Measurements from ENCODE around the gene NCK2.

The NCK2 gene

DNA sequence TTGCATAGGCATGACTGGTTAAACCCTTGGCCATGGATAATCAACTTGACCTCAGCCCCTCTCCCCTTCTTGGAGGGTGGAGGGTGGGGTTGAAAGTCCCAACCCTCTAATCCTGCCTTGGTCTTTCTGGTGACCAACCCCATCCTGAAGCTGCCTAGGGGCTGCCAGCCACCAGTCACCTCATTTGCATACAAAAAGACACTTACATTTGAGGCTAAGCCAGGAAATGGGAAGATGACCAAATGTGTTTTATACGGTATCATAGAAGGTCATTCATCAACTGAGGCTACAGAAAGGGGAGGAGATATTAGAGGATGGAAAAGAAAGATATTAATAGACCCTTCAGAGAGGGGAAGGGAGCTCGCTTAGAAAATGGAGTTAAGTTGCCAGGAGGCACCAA is 96.8 kb downstream of the NCK2 start:
- in situ Hi-C loops (cut with MboI; ENCODE audit: low sequenced_read_pairs), result no loop called here

DNA sequence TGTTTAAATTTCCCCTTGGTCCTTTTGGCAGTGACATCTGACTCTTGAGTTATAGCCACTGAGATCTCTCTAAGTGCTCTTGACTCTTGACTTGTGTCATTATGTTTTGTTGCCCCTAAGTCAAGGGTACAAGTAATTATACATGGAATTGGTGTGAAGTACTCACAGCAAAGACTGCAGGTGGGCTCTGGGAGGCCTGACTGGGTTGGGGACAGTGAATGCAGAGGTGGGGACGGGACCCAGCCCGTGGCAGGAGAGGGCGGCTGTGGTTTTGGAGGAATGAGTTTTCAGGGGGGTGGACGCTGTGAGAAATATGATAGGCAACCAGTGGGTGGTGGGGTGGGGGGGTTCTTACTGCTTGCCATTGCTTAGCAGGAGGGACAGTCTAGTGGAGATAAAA is 97.8 kb downstream of the NCK2 start:
- in situ Hi-C loops (cut with MboI; ENCODE audit: low sequenced_read_pairs), result no loop called here

DNA sequence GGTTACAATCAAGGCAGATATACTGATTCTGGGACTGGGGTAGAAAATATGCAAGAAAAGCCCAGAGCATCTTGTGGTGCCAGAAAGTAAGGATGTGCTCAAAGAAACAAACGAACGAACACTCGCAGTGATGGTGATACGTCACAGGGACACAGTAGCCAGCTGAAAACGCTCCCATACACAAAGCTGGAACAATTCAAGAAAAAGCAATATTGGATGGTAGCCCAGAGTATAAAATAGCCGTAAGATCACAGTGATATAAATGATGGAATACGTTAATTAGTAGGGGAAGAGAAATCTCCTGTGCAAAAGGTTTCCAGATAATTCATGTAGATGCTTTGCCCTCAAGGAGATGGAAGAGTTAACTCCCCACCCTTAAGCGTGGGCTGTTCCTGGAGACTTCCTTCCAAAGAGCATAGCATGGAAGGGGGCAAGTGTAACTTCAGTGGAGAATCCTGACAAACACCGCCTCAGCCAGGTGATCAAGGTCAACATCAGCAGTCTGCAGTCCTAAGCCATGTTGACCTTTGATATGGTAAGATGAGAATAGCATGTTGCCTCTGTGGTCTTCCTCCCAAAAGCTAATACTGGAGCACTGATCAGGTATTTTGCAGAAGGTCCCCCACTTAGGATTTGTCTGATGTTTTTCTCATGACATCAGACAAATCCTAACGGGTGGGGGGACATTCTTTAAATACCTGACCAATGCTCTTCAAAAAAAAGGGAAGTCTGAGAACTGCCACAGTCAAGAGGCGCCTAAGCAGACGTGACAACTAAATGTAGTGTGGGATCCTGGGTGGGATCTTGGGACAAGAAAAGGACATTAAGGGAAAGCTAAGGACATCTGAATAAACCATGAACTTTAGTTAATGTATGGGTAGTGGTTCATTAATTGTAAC is 99.0 kb downstream of the NCK2 start:
- in situ Hi-C loops (cut with MboI; ENCODE audit: low sequenced_read_pairs), result no loop called here

DNA sequence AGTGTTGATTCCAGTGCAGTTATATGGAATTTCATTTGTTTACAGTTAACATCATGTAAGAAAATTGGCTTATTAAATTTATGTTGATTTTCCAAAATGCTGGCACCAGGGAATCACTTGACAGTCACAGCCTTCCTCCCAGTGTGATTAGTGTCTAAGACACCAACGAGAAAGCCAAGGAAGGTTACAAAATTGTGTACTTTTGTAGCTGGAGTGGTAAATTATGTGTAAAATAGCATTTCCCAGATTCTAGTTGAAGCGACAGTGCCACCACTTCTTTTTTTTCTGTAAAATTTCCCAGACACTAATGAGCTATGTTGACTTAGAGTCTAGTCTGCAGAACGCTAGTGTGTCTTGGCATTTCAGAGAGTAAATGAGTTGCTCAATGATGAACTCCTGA is 101.3 kb downstream of the NCK2 start:
- in situ Hi-C loops (cut with MboI; ENCODE audit: low sequenced_read_pairs), result no loop called here

DNA sequence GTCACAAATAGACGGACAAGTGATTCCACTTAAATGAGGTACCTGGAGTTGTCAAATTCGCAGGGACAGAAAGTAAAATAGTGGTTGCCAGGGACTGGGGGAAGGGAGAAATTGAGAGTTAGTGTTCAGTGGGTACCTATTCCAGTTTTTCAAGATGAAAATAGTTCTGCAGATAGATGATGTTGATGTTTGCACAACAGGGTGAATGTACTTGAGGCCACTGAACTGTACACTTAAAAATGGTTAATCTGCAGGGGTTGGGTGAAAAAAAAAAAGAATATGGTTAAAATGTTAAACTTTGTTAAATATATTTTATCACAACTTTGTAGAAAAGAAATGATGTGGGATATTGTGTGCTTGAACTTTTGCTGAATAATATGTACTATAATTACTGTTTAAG is 102.3 kb downstream of the NCK2 start:
- in situ Hi-C loops (cut with MboI; ENCODE audit: low sequenced_read_pairs), result no loop called here

DNA sequence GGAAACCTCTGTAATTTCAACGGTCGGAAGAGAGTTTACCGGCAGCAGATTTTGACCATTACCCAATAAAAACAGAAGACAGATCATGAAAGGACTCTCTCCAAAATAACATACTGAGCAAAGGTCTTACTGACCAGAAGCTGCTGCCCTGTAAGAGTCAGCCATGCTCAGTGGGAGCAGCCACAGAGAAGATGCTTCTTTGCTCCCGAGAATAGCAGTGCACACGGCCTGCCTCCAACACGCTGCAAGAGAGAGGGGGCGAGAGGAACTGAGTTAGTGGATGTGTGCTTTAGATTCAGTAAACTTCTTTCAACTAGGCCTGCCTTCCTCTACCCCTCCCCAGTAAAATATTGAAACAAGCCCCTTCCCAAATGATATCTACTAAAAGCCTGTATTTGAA is 103.7 kb downstream of the NCK2 start:
- in situ Hi-C loops (cut with MboI; ENCODE audit: low sequenced_read_pairs), result no loop called here

DNA sequence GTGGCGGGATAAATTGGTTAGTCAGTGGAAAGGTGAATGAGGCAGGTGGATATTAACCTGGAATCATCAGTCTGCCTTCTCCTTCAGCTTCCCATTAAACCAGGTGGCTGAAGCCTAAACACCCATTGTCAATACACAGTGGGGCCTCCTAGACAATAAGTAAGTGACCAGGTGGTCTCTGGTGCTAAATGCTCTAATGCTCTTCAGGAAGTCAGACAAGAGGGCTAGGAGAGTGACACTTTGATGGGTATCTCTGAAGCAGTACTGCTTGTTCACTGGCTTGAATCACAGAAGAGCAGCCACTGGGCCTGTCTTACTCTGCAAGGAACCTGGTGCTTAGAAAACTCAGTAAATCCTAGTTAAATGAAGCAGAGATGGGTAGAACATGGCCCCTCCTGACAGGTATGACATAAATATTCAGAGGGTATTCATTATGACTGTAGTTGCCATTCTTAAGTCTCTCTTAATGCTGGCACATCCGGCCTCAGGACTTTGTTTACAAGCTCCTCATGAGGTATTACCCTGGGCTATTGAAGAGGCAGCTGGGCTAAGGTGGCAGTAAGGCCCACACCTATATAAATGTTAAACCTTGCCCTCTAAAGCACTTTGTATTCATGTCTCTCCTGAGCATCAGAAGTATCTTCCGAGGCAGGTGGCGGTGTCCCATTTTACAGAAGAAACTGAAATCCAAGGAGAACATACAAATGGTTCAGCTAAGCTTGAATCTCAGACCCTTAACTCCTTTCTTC is 104.9 kb downstream of the NCK2 start:
- in situ Hi-C loops (cut with MboI; ENCODE audit: low sequenced_read_pairs), result no loop called here

DNA sequence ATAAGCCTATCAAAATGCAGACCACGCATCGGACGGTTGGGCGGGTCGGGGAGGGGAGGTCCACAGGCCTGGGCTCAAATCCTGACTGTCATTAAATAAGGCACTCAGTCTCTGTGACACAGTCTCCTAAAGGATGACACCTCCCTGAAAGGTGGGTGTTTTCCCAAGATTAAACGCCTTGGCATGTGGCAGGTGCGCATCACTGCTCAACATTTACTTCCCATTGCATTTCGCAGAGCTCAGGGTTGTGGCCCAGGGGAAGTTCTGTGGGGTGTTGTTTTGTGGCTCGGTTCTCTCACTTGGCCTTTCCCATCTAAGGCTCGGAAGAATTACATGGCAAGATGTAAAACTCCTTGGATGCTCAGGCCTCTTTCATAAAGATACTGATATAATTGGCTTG is 107.4 kb downstream of the NCK2 start:
- in situ Hi-C loops (cut with MboI; ENCODE audit: low sequenced_read_pairs), result no loop called here

DNA sequence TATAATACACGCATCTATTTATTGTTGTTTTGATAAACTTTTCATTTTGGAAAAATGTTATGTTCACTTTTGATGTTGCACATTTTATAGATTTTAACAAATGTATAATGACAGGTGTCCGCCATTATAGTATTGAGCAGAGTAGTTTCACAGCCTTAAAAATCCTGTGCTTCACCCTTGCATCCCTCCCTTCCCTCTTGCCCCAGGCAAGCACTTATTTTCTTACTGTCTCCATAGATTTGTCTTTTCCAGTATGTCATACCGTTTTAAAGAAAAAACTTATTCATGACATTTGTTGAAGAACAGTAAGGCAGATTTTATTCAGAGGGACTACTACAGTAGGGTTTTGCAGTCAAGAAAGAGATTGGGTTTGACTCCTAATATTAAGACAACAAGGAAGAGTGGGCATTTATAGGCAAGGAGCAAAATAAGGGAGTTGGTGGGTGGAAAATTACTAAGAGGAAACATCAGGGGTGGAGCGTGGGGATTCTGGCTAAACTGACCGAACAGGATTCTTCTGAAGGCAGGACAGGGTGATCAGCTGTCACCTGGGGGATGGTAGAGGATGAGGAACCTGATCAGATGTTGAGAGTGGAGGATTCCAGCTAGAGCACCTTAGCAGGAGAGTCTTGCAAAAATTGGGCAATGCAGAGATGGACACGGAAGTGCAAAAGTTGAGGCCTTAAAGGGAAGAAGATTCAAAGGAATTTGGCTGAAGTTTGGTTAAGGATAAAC is 108.8 kb downstream of the NCK2 start:
- in situ Hi-C loops (cut with MboI; ENCODE audit: low sequenced_read_pairs), result no loop called here

DNA sequence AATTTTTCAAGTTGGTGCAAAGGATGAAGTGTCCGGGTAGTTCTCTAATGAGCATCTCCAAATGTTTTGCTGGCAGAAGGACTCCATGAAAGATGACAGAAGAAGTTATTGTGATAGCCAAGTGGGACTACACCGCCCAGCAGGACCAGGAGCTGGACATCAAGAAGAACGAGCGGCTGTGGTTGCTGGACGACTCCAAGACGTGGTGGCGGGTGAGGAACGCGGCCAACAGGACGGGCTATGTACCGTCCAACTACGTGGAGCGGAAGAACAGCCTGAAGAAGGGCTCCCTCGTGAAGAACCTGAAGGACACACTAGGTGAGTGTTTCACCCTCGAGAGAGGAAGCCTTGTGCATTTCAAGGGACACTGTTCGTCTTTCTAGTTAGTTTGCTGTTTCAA is 110.3 kb downstream of the NCK2 start:
- in situ Hi-C loops (cut with MboI; ENCODE audit: low sequenced_read_pairs), result no loop called here

DNA sequence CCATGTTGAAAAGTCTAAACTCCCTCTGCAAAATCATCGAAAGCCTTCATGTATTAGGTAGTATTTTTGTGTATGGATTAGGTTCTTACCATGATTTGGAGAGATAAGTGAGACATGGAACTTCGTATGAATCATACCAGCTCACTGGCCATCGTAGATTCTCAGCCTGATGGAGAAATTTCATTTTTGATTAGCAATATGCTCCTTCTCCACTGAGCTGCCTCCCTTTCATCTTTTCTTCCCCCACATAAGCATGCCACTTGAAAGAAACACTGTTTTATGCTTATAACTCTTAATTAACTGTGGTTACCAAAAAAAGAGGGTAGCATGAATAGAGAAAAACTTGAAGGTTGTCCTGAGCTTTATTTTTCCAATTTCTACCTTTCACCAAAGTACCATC is 111.9 kb downstream of the NCK2 start:
- in situ Hi-C loops (cut with MboI; ENCODE audit: low sequenced_read_pairs), result no loop called here

DNA sequence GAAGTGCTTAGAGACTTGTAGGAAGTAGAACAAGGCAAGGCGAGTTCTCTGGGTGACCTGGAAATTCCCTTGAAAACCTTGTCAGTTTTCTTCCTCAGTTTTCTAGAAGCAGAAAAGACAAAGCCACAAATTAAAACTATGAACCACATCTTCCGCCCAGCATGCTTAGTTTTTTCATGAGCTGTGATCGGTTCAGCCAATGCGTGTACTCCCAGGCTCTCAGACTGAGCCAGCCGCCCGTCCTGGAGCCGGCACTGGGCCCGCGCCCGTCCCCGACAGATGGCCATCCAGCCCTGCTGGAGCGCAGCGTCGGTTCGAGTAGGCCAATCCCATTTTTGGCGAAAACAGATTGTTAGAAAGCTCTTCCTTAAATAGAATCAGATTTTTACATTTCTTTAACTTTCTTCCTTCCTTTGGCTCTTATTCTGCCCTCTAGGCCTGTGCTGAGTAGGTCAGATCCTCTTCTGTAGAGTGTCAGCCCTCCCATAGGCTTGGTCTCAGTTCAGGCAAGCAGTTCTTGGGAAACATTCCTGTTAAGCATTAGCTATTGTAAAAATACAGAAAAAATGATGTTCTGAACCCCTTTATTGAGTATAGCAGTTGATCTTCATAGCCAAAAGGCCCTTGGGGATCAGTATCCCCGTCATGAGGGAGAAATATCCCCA is 112.5 kb downstream of the NCK2 start:
- in situ Hi-C loops (cut with MboI; ENCODE audit: low sequenced_read_pairs), result no loop called here

DNA sequence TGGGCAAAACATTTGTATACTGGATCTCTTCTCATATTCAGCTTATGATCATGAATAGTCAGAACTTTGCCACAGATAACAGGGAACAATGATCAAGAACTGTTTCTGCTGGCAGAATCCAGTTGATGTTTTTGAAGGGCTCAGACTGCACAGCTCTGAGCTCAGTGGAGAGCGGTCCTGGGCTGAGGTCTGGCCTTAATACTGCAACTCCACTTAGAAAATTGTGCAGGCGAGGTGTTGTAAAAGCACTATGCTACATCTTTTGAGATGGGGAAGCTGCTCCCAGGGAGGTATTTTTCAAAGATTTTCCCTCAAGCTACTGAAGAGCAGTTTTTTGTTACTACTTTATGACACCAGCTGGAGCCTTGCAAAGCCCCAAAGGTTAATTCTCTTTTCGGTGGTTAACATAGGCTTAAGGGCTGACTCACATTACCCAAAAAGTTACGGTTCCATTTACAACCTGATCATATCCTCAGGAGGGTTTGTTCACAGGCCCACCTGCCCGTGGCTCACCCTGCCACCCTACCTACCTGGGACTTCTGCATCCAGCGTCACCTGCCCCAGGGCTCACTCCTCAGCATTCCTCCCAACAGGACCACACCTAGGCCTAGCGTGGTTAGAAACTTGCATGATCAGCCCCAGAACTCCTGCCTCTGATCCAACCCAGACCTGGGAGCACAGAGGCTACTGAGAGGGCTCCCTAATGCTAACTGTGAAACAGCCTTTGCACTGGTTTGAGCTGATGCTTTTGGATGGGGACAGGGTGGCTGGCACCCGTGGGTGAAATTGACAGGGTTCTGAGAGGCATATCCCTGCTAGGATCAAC is 114.4 kb downstream of the NCK2 start:
- in situ Hi-C loops (cut with MboI; ENCODE audit: low sequenced_read_pairs), result no loop called here

DNA sequence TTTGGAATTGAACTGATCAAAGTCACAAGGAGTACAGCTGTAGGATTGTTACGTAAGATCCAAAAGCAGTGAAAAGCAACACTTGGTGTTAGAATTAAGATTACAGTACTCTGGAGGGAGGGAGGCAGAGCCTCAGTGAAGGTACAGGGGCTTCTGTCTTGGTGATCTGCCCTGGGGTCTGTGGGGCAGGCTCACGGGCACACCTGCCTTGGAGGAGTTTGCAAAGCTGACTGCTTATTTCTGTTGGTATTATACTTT is 114.9 kb downstream of the NCK2 start:
- in situ Hi-C loops (cut with MboI; ENCODE audit: low sequenced_read_pairs), result no loop called here

DNA sequence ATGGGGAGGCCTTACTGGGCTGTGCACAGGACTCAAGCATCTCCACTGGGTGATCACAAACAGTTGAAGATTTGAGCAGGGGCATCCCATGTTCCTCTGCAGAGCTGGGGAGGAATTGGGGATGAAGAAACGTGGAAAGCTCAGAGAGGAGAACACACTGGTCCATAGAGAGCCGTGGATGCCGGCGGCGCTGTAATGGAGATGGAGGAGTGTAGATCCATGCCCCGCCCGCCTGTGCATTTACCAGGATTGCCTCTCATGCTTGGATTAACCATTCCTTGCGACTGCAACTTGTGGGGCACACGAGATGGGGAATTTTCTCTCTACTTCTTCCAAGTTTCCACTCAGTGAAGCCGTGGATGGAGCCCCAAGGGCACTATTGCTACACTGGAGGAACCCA is 115.9 kb downstream of the NCK2 start:
- in situ Hi-C loops (cut with MboI; ENCODE audit: low sequenced_read_pairs), result no loop called here

DNA sequence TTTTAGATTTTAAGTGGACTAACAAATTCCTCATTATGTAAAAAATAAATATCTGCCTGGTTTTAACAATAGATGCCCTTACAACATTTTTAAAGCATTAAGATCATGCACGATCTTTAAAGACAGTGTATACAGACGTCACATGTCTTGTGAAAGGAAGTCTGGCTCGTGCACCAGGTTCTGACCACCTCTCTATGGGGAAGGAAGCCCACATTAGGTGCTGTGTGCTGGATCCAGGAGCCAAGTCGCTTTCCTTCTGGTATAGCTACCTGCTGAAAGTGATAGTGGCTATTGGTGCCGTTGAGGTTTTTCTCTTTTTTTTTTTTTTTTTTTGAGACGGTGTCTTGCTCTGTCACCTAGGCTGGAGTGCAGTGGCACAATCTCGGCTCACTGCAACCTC is 116.5 kb downstream of the NCK2 start:
- in situ Hi-C loops (cut with MboI; ENCODE audit: low sequenced_read_pairs), result no loop called here

DNA sequence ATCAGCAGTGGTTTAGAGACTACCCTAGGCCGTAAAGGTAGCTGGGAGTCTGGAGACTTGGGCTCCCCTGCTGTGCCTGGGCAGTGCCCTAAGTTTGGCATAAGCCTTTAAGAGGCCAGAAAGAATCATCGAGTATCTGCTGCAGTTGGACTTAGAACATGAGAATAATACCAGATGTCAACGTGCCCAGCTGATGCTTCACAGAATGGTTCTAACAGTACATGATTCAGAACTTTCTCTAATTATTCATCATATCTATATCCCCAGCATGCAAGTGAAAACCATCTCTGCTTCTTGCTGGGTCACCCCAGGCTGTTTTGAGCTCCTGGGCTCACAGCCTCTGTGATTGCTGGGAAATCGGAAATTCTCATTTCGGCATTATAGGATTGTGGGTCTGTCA is 118.1 kb downstream of the NCK2 start:
- in situ Hi-C loops (cut with MboI; ENCODE audit: low sequenced_read_pairs), result no loop called here

DNA sequence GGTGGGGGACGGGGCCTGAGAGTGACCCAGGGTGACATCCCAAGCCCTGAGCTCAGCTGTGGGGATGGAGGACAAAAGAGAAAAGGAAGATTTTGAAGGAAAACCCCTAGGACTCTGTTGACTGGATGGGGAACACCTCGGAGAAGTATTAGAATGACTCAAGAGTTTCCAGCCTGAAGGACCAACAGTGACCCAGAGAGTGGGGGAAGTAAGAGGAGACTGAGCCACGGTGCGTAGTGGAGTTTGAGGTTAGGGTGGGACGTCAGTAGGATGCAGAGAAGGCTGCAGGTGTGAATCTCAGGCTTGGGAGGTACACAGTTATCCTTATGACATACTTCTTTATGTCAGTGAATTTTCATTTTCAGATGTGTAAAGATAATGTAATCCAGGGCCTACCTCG is 119.5 kb downstream of the NCK2 start:
- in situ Hi-C loops (cut with MboI; ENCODE audit: low sequenced_read_pairs), result no loop called here

DNA sequence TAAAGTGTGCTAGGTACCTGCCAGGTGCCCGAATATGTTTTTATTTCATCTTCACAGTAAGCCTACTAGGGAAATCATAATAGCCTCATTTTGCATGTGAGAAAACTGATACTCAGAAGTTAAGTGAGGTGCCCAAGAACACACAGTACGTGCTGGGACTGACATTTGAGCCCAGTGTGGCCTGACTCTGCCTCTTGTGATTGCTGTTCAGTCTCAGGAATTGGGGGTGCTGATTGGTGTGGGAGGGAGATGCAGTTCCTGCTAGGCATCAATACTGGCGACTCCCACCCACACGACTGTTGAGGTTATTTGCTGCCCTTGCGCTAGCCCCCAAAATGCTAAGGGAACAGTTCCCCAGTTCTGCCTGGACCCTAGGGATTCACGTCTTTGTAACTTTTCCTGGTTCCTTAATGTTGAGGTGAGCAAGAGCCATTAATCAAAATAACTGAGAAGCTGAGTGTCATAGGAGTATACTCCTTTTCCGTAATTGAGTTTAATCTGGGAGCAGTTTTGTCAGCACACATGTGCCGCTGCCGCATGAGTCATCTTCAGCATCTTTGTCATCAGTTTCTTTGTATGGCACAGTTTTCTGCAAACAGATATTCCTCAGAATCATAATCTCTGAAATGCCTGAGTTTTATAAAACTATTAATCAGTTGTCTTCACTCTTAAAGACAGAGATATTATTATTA is 120.7 kb downstream of the NCK2 start:
- in situ Hi-C loops (cut with MboI; ENCODE audit: low sequenced_read_pairs), result no loop called here

Data from HL-60/S4 treated with phorbol 12-myristate 13-acetate at 8.2 ng/mL for 4 days and 3 days (cell line).